ENCODE results near the gene TTF1. TPM values are rescaled to one million over a fixed set of nuclear protein-coding genes. Genes with fewer than 3 reads are reported as not detected.

The TTF1 gene
- total and polyA plus RNA-seq, 10 of the 15 experiments (the other 5 are each of a cell fraction or from before 2014, with no cell fraction given): 11.3 to 25.5 (median 16.0) TPM

DNA sequence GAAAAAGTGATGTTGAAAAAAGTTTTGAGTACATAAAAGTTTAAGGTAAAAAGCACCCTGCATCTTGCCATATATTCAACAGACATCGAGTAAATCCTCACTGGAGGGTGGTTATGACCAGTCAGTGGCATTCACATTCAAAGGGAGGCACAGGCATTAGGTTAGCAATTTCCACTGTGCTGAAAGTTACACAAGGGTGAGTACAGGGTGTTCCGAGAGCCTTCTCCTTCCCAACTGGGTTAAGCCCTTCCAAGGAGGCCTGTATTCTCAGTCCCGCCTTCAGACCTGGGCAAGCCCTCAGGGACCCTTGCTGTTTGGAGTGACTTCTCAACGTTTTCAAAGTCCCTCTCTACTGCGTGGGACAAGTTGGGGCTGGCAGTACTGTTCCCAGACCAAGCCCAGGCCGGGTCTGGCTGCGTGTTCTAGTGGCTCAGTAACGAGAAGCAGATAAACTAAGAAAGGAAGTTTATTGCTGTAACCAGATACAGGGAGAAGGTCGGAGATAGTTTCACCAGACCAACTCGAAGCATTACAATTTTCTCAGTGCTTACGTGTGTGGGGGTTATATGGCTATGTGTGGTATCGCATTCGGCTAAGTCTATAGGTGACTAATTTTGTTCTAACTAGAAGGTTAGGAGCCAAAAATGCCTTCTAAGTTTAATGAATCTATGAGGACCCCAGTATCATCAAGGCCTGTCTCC lies 38.9 kb downstream of the TTF1 start (continued):
- TF ChIP-seq, protein P1, sequence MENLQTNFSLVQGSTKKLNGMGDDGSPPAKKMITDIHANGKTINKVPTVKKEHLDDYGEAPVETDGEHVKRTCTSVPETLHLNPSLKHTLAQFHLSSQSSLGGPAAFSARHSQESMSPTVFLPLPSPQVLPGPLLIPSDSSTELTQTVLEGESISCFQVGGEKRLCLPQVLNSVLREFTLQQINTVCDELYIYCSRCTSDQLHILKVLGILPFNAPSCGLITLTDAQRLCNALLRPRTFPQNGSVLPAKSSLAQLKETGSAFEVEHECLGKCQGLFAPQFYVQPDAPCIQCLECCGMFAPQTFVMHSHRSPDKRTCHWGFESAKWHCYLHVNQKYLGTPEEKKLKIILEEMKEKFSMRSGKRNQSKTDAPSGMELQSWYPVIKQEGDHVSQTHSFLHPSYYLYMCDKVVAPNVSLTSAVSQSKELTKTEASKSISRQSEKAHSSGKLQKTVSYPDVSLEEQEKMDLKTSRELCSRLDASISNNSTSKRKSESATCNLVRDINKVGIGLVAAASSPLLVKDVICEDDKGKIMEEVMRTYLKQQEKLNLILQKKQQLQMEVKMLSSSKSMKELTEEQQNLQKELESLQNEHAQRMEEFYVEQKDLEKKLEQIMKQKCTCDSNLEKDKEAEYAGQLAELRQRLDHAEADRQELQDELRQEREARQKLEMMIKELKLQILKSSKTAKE (IDR thresholded peaks at IDR 0.05; ENCODE audit: low read depth, poor library complexity, severe bottlenecking): no peak
- TF ChIP-seq IRF5 (IDR thresholded peaks at IDR 0.05; ENCODE audit: borderline replicate concordance): no peak
- TF ChIP-seq, protein P2, sequence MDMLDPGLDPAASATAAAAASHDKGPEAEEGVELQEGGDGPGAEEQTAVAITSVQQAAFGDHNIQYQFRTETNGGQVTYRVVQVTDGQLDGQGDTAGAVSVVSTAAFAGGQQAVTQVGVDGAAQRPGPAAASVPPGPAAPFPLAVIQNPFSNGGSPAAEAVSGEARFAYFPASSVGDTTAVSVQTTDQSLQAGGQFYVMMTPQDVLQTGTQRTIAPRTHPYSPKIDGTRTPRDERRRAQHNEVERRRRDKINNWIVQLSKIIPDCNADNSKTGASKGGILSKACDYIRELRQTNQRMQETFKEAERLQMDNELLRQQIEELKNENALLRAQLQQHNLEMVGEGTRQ (IDR thresholded peaks at IDR 0.05; ENCODE audit: borderline replicate concordance, low read depth, low read length): no peak
- TF ChIP-seq RELB (IDR thresholded peaks at IDR 0.05; ENCODE audit: low read depth): no peak
- no peak for TF ChIP-seq ZNF592 (IDR thresholded peaks at IDR 0.05)
- TF ChIP-seq SIN3A (IDR thresholded peaks at IDR 0.05; ENCODE audit: low read depth, low read length): no peak

All from GM12878 (cell line).